H9 (cell line): Measurements from ENCODE around the gene IST1. TPM values are rescaled to one million over a fixed set of nuclear protein-coding genes. Genes with fewer than 3 reads are reported as not detected.

ENCODE experiments used
- DNase-seq: peaks from one replicate; pipeline ENCODE4 v3.0.0-alpha.2; 2017
- H2AFZ ChIP-seq: one replicate; pipeline ENCODE4 v1.6.1; 2013; ENCODE audit warnings: mild to moderate bottlenecking, low read length, control low read depth, moderate library complexity
- H2AK5ac ChIP-seq: 2 replicates; pipeline ENCODE4 v1.6.1; 2013; ENCODE audit warnings: low read length, control low read depth, mixed read lengths; ENCODE audit not compliant: insufficient read length
- H2BK120ac ChIP-seq: one replicate; pipeline ENCODE4 v1.6.1; 2013; ENCODE audit warnings: low read depth, mild to moderate bottlenecking, low read length, control low read depth, inconsistent platforms; ENCODE audit not compliant: poor library complexity, severe bottlenecking
- H2BK12ac ChIP-seq: 2 replicates; pipeline ENCODE4 v1.6.1; 2013; ENCODE audit warnings: low read length, control low read depth, mixed read lengths, low read depth; ENCODE audit not compliant: insufficient read length
- H2BK15ac ChIP-seq: 2 replicates; pipeline ENCODE4 v1.6.1; 2013; ENCODE audit warnings: low read depth, low read length, control low read depth
- H2BK20ac ChIP-seq: one replicate; pipeline ENCODE4 v1.6.1; 2013; ENCODE audit warnings: low read depth, mild to moderate bottlenecking, low read length, control low read depth, inconsistent platforms; ENCODE audit not compliant: poor library complexity, severe bottlenecking
- H2BK5ac ChIP-seq: 2 replicates; pipeline ENCODE4 v1.6.1; 2013; ENCODE audit warnings: low read length, control low read depth, mixed read lengths; ENCODE audit not compliant: insufficient read length
- H3K14ac ChIP-seq: 2 replicates; pipeline ENCODE4 v1.6.1; 2013; ENCODE audit warnings: low read length, control low read depth; ENCODE audit not compliant: insufficient read depth
- H3K18ac ChIP-seq: 2 replicates; pipeline ENCODE4 v1.6.1; 2013; ENCODE audit warnings: low read depth, mild to moderate bottlenecking, mixed read lengths, low read length, control low read depth; ENCODE audit not compliant: insufficient read length
- H3K23ac ChIP-seq: 2 replicates; pipeline ENCODE4 v1.6.1; 2013; ENCODE audit warnings: low read length, control low read depth, mixed read lengths, low read depth; ENCODE audit not compliant: insufficient read length
- H3K23me2 ChIP-seq: 2 replicates; pipeline ENCODE4 v1.6.1; 2013; ENCODE audit warnings: low read depth, mild to moderate bottlenecking, mixed read lengths, low read length, control low read depth; ENCODE audit not compliant: insufficient read length, poor library complexity, severe bottlenecking
- H3K27ac ChIP-seq: 2 replicates; pipeline ENCODE4 v1.5.1; 2013; ENCODE audit warnings: low read length, control low read depth, mixed read lengths, low read depth; ENCODE audit not compliant: insufficient read length
- H3K27me3 ChIP-seq: 2 replicates; pipeline ENCODE4 v1.6.1; 2013; ENCODE audit warnings: low read length, control low read depth, inconsistent platforms; ENCODE audit not compliant: insufficient read depth
- H3K4ac ChIP-seq: 2 replicates; pipeline ENCODE4 v1.6.1; 2013; ENCODE audit warnings: low read depth, mild to moderate bottlenecking, control low read depth, inconsistent platforms, low read length, moderate library complexity
- H3K4me1 ChIP-seq: 2 replicates; pipeline ENCODE4 v1.6.1; 2013; ENCODE audit warnings: low read length, control low read depth, inconsistent platforms; ENCODE audit not compliant: insufficient read depth
- H3K4me2 ChIP-seq: 2 replicates; pipeline ENCODE4 v1.6.1; 2013; ENCODE audit warnings: low read length, control low read depth, mixed read lengths; ENCODE audit not compliant: insufficient read length, insufficient read depth
- H3K56ac ChIP-seq: 2 replicates; pipeline ENCODE4 v1.6.1; 2013; ENCODE audit warnings: low read depth, mild to moderate bottlenecking, mixed read lengths, low read length, control low read depth; ENCODE audit not compliant: insufficient read length
- H3K79me1 ChIP-seq: 2 replicates; pipeline ENCODE4 v1.6.1; 2013; ENCODE audit warnings: low read depth, mild to moderate bottlenecking, moderate library complexity, low read length, control low read depth, inconsistent platforms; ENCODE audit not compliant: insufficient read depth, poor library complexity, severe bottlenecking
- H3K79me2 ChIP-seq: 2 replicates; pipeline ENCODE4 v1.6.1; 2013; ENCODE audit warnings: low read length, control low read depth, inconsistent platforms; ENCODE audit not compliant: insufficient read depth
- H3K9ac ChIP-seq: 2 replicates; pipeline ENCODE4 v1.6.1; 2013; ENCODE audit warnings: low read length, control low read depth, mixed read lengths; ENCODE audit not compliant: insufficient read length; ENCODE audit errors: extremely low read depth
- H3K9me3 ChIP-seq: one replicate; pipeline ENCODE4 v1.6.1; 2013; ENCODE audit warnings: low read depth, low read length, inconsistent platforms; ENCODE audit not compliant: control insufficient read depth
- H3T11ph ChIP-seq: one replicate; pipeline ENCODE4 v1.6.1; 2013; ENCODE audit warnings: mild to moderate bottlenecking, low read length, control low read depth, inconsistent platforms
- H4K20me1 ChIP-seq: one replicate; pipeline ENCODE4 v1.6.1; 2013; ENCODE audit not compliant: control insufficient read depth, insufficient read length, insufficient read depth
- H4K5ac ChIP-seq: 2 replicates; pipeline ENCODE4 v1.6.1; 2013; ENCODE audit warnings: low read depth, mild to moderate bottlenecking, mixed read lengths, low read length, control low read depth; ENCODE audit not compliant: insufficient read length
- H4K8ac ChIP-seq: replicated peaks from 2 replicates; pipeline ENCODE4 v1.6.1; 2013; ENCODE audit warnings: low read length, control low read depth, mixed read lengths, low read depth; ENCODE audit not compliant: insufficient read length
- H4K91ac ChIP-seq: 2 replicates; pipeline ENCODE4 v1.6.1; 2013; ENCODE audit warnings: low read depth, mild to moderate bottlenecking, moderate library complexity, mixed read lengths, low read length, control low read depth; ENCODE audit not compliant: insufficient read length
- H3K27ac Mint-ChIP-seq, 3 experiments: 2 replicates in 2 of 3; 3 replicates in 1 of 3; pipeline ENCODE4 v1.8.0; 2020 to 2021; ENCODE audit warnings: mixed read lengths in 3 of 3, mild to moderate bottlenecking in 1 of 3, moderate library complexity in 1 of 3
- H3K27me3 Mint-ChIP-seq: 2 replicates; pipeline ENCODE4 v1.8.0; 2021; ENCODE audit warnings: low read depth, mild to moderate bottlenecking, moderate library complexity, mixed read lengths
- H3K36me3 Mint-ChIP-seq, 3 experiments: 2 replicates in 2 of 3; 3 replicates in 1 of 3; pipeline ENCODE4 v1.8.0; 2020 to 2021; ENCODE audit warnings: low read depth in 3 of 3, mixed read lengths in 3 of 3; ENCODE audit not compliant: insufficient read depth in 1 of 3
- H3K4me1 Mint-ChIP-seq, 2 experiments: 2 replicates each; pipeline ENCODE4 v1.8.0; 2020; ENCODE audit warnings: mixed read lengths in 2 of 2
- H3K4me3 Mint-ChIP-seq, 2 experiments: 2 replicates in 1 of 2; 3 replicates in 1 of 2; pipeline ENCODE4 v1.8.0; 2020 to 2021; ENCODE audit warnings: mild to moderate bottlenecking in 2 of 2, mixed read lengths in 2 of 2, moderate library complexity in 1 of 2
- H3K9me3 Mint-ChIP-seq, 2 experiments: 2 replicates in 1 of 2; 3 replicates in 1 of 2; pipeline ENCODE4 v1.8.0; 2020; ENCODE audit warnings: mild to moderate bottlenecking in 2 of 2, mixed read lengths in 2 of 2, moderate library complexity in 1 of 2
- CTCF ChIP-seq: fragments of 200-600 bp; sonication (generic); conservative IDR thresholded peaks from 3 replicates; pipeline ENCODE4 v1.8.0; 2021; ENCODE audit warnings: antibody characterized with exemption, mild to moderate bottlenecking
- WGBS: extraction: QIAGEN DNeasy Blood & Tissue Kit; methylation state at CpG from one replicate; pipeline ENCODE4 v1.1.7; 2013; ENCODE audit warnings: missing lambda C conversion rate, low lambda C conversion rate, mixed read lengths; ENCODE audit not compliant: insufficient read length; ENCODE audit errors: extremely low coverage; 5-methylcytosine and 5-hydroxymethylcytosine counted together
- total RNA-seq: library from RNA; stranded (reverse); gene quantifications from 2 replicates; pipeline ENCODE4 v1.2.1, GENCODE V29; 2021

Gene IST1
- total RNA-seq, 1 experiment from 2014 or later: 263 TPM

GRCh38 chr16:71952825-71953224 is 57.5 kb downstream of the IST1 start:
- no peak for TF ChIP-seq CTCF

More at GRCh38 chr16:71952825-71953224, 57.5 kb downstream of the IST1 start:
- H3K36me3 Mint-ChIP-seq: no peaks in the 10 kb centered on the region
- no peaks in the 10 kb centered on the region for H3K9me3 ChIP-seq
- H3K4me1 ChIP-seq: no peaks in the 10 kb centered on the region
- H2BK5ac ChIP-seq: no peak overlapping the region
- no peak overlapping the region for H3K27ac Mint-ChIP-seq
- H2AK5ac ChIP-seq: no peak overlapping the region
- H3K27ac ChIP-seq: no peak overlapping the region
- peaks cover 2% of the 10 kb centered on the region; the same call in 1 of the 2 replicates for H3K27me3 ChIP-seq
- no peak overlapping the region for H4K91ac ChIP-seq
- no peak overlapping the region for H3K14ac ChIP-seq
- no peak overlapping the region for H3K4me2 ChIP-seq
- no peak overlapping the region for H2BK20ac ChIP-seq
- peaks cover 45% of the 10 kb centered on the region for H3K27me3 Mint-ChIP-seq
- H2BK12ac ChIP-seq: no peak overlapping the region
- H3K79me2 ChIP-seq: no peaks in the 10 kb centered on the region
- no CpG with 5 or more reads among the region's 5 CpGs for WGBS
- H2BK120ac ChIP-seq: no peak overlapping the region
- no peak overlapping the region for H3T11ph ChIP-seq
- no peaks in the 10 kb centered on the region for H4K20me1 ChIP-seq
- no peak overlapping the region for H3K18ac ChIP-seq
- no peaks in the 10 kb centered on the region for H3K79me1 ChIP-seq
- no peak overlapping the region for H4K8ac ChIP-seq
- H3K23ac ChIP-seq: no peak overlapping the region
- no peak overlapping the region for H3K9ac ChIP-seq
- H3K23me2 ChIP-seq: no peaks in the 10 kb centered on the region
- DNase-seq: no peak
- H3K4me3 Mint-ChIP-seq: no peak overlapping the region
- H3K4me1 Mint-ChIP-seq: 0 out of 4 replicates have a peak, but pooled peaks cover 5 to 6% of the 10 kb centered on the region in 2 experiments
- H4K5ac ChIP-seq: no peak overlapping the region
- no peaks in the 10 kb centered on the region for H3K9me3 Mint-ChIP-seq
- H2BK15ac ChIP-seq: no peak overlapping the region
- H2AFZ ChIP-seq: no peak overlapping the region
- no peak overlapping the region for H3K4ac ChIP-seq
- H3K56ac ChIP-seq: no peak overlapping the region
